Activated T-cell treated with anti-CD3 and anti-CD28 coated beads, Interleukin-2, amount 50 U/mL, for 24 hours (primary cell): ENCODE measurements around the gene RIN2.
"Not testable (repeated sequence)": the region's sequence is repeated elsewhere in the genome, so short reads cannot be mapped to it uniquely, and the experiment has no call there.

ENCODE experiments used
- DNase-seq: peaks from one replicate; pipeline ENCODE4 v3.0.0-alpha.2; 2020
- H3K27ac Mint-ChIP-seq: 2 replicates; pipeline ENCODE4 v1.8.0; 2020; ENCODE audit warnings: mild to moderate bottlenecking, mixed read lengths
- H3K27me3 Mint-ChIP-seq: 2 replicates; pipeline ENCODE4 v1.8.0; 2020; ENCODE audit warnings: mixed read lengths
- H3K36me3 Mint-ChIP-seq: 2 replicates; pipeline ENCODE4 v1.8.0; 2020; ENCODE audit warnings: low read depth, mixed read lengths
- H3K4me1 Mint-ChIP-seq: 2 replicates; pipeline ENCODE4 v1.8.0; 2020; ENCODE audit warnings: low read depth, mixed read lengths
- H3K4me3 Mint-ChIP-seq: 2 replicates; pipeline ENCODE4 v1.8.0; 2020; ENCODE audit warnings: mild to moderate bottlenecking, moderate library complexity, mixed read lengths
- H3K9me3 Mint-ChIP-seq: 2 replicates; pipeline ENCODE4 v1.8.0; 2020; ENCODE audit warnings: mixed read lengths

Gene RIN2

DNA sequence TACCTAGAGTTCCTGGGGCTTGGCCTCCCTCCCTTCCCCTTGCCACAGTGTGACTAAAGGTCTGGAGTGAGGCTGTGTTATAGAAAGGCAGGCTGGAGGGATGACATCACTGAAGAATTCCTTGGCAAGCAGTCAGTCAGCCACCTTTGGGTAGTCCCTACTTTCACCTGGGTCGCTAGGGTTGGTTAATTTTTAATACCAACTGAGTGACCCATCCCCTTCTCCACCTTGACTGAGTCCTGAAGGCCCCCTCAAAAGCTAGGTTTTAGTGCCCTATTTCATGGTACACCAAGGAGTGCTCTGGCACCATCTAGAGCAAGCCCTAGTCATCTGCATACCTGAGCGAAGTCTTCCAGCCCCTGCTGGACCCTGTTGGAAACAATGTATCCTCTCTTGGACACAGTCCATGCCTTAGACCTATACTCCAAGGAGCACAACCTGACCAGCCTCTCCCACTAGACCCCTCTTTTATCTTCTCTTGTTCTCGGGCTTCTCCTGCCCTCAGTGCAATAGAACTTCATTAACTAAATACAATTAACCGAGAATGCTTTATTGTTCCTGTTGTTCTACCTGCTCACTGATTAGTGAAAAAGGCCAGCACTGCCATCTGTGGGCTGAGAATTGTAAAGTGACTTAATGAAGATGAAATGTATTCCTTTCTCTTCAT is 44.6 kb downstream of the RIN2 start:
- DNase-seq = no peak
- Mint-ChIP-seq H3K27ac (no peak overlapping the region), H3K4me3 (no peak overlapping the region), H3K36me3 (no peaks in the 10 kb centered on the region), H3K27me3 (peaks cover 12% of the 10 kb centered on the region), H3K4me1 (no peaks in the 10 kb centered on the region), H3K9me3 (no peaks in the 10 kb centered on the region)

- H3K4me1 Mint-ChIP-seq, H3K36me3 Mint-ChIP-seq, H3K9me3 Mint-ChIP-seq, DNase-seq, H3K4me3 Mint-ChIP-seq, H3K27ac Mint-ChIP-seq: not testable (repeated sequence)
- peaks cover 20% of the 10 kb centered on the region for H3K27me3 Mint-ChIP-seq
Measured at GRCh38 chr20:19806276-19806675, 48.2 kb downstream of the RIN2 start.

DNA sequence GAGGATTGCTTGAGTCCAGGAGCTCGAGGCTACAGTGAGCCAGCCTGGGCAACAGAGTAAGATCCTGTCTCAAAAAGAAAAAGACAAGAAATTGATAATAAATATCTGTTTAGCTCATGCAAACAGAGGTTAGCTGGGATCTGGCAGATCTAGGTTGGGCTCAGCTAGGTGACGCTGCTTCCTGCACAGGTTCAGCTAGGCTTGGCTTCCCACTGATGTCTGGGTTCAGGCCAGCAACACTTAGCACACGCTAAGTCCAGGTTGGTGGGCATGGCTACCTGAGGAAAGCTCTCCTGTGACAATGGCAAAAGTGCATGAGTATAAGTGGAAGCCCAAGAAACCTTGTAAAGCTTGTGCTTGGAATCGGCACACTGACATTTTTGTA is 48.7 kb downstream of the RIN2 start:
- Mint-ChIP-seq H3K4me1 (no peaks in the 10 kb centered on the region), H3K27ac (no peak overlapping the region), H3K36me3 (no peaks in the 10 kb centered on the region), H3K27me3 (peaks cover 23% of the 10 kb centered on the region), H3K9me3 (no peaks in the 10 kb centered on the region), H3K4me3 (no peak overlapping the region)
- no peak for DNase-seq

- Mint-ChIP-seq H3K4me3 (no peak overlapping the region), H3K36me3 (no peaks in the 10 kb centered on the region), H3K9me3 (no peaks in the 10 kb centered on the region), H3K27ac (no peak overlapping the region), H3K27me3 (peaks cover 29% of the 10 kb centered on the region), H3K4me1 (no peaks in the 10 kb centered on the region)
- DNase-seq = no peak
Measured at GRCh38 chr20:19807191-19807945, 49.3 kb downstream of the RIN2 start.
